ENCODE measurements around the gene DNAAF5.

Gene DNAAF5

DNA sequence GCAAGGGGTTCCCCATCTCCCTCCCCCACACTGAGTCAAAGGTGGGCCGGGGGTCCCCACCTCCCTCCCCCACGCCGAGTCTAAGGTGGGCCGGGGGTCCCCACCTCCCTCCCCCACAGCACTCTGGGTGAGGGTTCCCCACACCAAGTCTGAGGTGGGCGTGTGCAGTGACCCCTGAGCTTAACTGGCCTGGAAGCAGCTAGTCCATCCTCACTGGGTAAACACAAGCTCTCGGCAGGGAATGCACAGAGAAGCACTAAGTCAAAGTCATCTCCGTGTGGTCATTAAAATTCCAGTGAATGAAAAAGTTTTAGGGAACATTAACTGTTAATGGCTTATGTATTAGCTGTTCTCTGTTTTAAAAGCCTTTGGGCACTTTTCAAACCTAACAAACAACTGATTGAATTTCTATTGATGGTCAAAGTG, 44.3 kb downstream of the DNAAF5 start:
- no peak for TF ChIP-seq POLR2A (IDR thresholded peaks at IDR 0.05; ENCODE audit: low read depth, low read length)
- FAIRE-seq (no peak), DNase-seq (ENCODE audit: insufficient read length, low spot score) (no peak)

DNA sequence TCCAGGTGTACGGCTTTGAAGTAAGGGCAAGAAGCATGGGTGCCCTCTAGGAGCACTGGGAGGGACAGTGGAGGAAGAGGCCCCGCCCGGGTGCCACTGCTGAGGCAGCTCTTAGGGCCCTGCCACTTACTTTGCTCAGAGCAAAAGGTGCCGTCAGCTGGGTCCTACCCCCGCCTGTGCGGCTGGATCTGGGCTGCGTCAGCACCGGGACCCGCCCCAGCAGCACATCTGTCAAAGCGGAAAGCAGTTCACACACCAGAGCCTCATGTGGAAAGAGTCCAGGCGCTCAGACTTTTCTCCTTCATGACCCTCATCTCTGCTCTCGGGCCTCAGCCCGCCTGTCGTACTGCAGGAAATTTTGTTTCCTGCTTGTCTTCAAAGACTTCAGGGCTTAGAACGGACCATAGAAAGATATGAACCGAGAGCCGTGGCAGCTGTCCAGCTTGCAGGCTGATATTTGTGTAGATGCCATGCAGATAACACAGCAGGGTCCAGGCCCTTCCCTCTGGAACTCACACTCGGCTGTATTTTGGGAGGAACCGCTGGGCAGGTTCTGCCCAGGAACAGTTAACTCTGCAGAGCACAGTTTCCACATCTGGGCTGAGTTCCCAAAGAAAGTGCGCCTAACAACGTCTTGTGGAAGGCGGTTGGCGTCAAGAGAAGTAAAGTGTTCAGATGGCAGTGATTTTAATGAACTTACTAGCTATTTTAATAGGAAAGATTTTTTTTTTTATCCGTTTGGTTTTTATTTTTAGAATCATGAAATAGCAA, 44.9 kb downstream of the DNAAF5 start:
- TF ChIP-seq POLR2A (IDR thresholded peaks at IDR 0.05; ENCODE audit: low read depth, low read length): no peak
- FAIRE-seq (no peak), DNase-seq (ENCODE audit: insufficient read length, low spot score) (no peak)

DNA sequence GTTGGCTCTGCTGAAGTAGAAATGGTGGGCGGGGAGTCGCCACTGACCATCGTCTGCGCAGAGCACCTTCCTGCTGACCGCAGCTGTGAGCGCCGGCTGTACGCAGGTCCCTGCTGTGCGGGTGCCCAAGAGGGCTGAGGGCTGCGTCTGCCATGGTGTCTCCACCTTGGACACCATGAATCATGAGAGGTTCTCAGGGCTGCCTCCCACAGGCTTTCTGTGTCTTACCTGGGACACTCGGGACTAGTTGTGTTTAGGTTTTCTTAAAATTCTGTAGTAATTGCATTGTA, 45.5 kb downstream of the DNAAF5 start:
- DNase-seq (ENCODE audit: insufficient read length, low spot score): no peak
- FAIRE-seq: no peak
- TF ChIP-seq POLR2A (IDR thresholded peaks at IDR 0.05; ENCODE audit: low read depth, low read length): no peak

DNA sequence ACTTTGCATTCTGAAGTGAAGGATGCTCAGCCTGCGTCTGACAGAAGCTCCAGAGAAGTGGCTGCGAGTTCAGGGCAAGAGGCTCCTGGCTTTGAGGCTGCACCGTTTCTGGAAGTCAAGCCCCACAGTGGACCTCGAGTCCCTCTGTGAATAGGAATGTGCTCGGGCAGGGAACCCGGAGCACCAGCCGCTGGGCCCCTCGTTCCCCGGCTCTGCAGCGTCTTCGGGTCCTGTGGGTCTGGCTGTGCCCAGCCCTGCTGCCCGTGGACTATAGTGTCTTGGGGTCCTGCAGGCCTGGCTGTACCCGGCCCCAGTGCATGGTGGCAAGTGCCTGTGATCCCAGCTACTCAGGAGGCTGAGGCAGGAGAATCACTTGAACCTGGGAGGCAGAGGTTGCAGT, 45.9 kb downstream of the DNAAF5 start:
- no peak for TF ChIP-seq POLR2A (IDR thresholded peaks at IDR 0.05; ENCODE audit: low read depth, low read length)
- no peak for FAIRE-seq
- no peak for DNase-seq (ENCODE audit: insufficient read length, low spot score)

DNA sequence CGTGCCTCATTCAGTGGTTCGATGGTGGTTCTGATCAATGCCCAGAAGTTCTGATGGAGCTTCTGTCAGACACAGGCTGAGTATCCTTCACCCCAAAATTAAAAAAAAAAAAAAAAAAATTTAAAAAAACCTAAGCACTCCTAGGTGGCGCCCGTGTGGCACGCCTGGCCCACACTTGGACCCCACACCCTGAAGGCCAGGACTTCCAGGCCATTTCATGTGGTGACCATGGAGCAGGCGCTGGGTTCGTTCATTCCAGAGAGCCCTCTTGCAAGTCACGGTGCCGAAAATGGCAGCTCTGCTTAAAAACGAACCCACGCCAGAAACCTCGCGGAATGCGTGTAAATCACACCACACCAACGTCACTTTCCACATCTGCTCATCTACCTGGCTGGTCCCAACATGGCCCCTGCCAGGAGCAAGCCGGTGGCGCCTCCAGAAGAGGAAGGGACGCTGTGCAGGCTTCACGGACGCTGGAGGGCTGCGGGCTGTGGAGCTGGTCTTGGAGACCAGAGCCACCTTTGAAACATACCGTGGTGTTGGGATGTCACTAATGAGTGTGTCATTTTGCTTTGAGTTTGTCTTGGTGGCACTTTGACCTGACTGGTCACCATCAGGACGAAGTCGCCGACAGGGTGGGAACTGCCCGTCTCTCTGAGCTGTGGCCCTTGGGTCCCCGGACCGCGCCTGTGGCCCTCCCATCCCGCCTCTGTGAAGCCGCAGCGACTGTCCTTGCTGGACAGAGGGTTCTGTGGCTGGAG, 46.5 kb downstream of the DNAAF5 start:
- DNase-seq (ENCODE audit: insufficient read length, low spot score) (no peak), FAIRE-seq (no peak)
- TF ChIP-seq POLR2A (IDR thresholded peaks at IDR 0.05; ENCODE audit: low read depth, low read length): no peak

DNA sequence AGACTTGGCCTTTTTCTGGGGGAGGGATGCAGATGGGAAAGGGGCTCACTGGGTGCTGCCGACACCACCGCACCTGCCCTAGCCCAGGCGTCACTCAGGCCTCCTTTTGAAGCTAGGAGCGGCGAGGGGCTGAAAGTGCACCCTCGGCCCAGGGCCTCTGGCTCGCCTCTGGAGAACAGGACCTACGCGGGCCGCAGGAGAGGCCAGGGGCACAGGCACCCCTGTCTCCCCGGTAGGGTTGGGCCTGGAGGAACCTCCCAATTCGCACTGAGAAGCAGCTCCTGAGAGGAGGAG, 47.1 kb downstream of the DNAAF5 start:
- TF ChIP-seq POLR2A (IDR thresholded peaks at IDR 0.05; ENCODE audit: low read depth, low read length): no peak
- DNase-seq (ENCODE audit: insufficient read length, low spot score) (no peak), FAIRE-seq (no peak)

DNA sequence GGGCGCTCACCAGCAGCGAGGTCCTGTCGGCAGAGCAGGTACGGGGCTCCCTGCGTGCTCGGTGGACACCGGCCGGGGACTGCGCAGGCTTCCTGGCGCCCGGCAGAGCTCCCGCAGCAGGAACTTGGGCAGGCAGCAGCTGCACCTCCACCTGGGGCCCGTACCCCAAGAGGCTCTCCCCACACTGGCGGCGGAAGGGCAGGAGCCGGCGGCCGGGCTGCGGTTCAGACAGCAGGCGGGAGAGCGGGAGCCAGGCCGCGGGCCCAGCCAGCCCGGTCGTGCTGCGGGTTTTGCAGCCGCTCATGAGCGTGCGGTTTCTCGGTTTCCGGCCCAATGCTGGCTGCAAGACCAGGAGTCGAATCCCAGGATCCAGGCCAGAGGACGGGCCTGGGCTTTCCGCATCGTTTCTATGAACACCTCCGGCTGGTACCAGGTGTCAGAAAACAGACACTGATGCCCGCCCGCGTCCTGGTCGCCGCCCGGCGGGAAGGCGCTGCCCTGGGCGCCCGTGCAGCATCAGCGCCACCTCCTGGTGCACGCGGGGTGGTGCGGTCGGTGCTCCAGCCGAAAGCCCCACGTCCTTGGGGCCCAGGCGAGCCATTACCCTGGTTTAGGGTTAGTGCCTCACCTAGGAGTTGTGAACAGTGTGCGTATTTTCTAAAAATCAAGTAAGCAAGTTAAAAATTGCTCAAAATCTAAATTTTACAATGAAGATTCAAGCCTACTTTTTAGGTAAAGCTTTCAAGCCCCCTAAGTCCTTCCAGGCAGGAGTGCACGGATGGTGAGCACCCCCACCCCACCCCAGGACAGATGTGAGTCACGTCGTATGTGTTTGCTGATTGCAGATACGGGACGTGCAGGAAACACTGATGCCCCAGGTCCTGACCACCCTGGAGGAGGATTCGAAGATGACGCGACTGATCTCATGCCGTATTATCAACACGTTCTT, 47.9 kb downstream of the DNAAF5 start:
- DNase-seq (ENCODE audit: insufficient read length, low spot score) (peak; percentile 79), FAIRE-seq (no peak)

DNA sequence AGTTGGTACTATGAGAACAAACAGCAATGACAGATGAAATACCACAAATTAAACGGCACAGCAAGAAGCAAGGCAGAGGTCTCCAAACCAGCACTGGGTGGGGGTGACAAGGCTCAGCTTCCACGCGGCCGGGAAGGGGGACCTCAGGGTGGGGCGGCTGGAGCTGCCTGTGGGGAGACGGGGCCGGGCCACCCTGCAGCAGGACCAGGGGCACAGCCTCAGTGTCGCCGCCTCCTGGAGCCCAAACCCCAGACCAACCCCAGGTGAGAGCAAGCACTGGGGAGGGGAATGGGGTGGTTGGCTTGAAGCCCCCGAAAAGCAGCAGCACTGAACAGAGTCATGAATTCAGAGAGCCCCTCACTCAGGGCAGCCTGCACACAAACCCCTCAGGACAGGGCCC, 49.9 kb downstream of the DNAAF5 start:
- no peak for FAIRE-seq
- DNase-seq (ENCODE audit: insufficient read length, low spot score): no peak
- TF ChIP-seq POLR2A (IDR thresholded peaks at IDR 0.05; ENCODE audit: low read depth, low read length): no peak

More for the DNA sequence above, 47.9 kb downstream of the DNAAF5 start:
- no peak for TF ChIP-seq POLR2A (IDR thresholded peaks at IDR 0.05; ENCODE audit: low read depth, low read length)

DNA sequence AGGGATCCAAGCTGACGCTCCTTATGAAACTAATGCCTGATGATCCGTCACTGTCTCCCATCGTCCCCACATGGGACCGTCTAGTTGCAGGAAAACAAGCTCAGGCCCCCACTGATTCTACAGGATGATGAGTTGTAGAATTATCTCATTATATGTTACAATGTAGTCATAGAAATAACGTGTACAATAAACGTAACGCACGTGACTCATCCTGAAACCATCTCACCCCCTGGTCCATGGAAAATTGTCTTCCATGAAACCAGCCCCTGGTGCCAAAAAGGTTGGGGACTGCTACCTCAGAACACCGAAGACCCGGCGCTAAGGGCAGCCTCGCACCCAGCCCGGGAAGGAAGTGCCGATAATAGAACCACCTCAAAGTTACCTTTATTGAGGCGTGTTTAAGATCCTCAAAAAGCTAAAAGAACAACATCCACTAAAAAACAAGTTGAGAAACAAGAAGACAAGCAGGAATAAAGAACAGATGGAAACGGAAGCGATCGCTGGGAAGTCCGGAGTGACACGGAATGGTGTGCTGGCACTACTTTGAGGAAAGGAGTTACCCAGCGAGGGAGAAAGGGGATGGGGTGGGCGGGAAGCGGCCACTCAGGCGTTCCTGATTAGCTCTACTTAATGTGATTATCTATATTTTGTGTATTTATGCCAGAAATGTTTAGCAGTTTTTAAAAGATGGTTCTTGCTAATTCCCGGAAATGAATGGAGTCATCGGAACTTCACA, 50.7 kb downstream of the DNAAF5 start:
- FAIRE-seq (no peak), DNase-seq (ENCODE audit: insufficient read length, low spot score) (no peak)
- TF ChIP-seq POLR2A (IDR thresholded peaks at IDR 0.05; ENCODE audit: low read depth, low read length): no peak

DNA sequence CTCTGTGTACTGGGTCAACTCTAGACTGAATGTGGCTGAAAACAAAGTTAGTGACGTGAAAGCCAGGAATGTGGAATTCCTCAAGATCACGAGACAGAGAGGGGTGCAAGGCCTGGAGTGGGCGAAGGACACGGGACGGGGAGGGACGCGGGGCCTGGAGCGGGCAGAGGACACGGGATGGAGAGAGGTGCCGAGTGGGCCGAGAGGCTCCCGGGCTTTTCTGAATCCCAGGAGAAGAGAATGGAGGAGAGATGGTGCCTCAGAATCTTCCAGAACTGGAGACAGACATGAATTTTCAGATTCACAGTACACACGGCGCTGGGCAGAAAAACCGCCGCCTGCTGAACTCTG, 51.2 kb downstream of the DNAAF5 start:
- no peak for TF ChIP-seq POLR2A (IDR thresholded peaks at IDR 0.05; ENCODE audit: low read depth, low read length)
- FAIRE-seq (no peak), DNase-seq (ENCODE audit: insufficient read length, low spot score) (no peak)

DNA sequence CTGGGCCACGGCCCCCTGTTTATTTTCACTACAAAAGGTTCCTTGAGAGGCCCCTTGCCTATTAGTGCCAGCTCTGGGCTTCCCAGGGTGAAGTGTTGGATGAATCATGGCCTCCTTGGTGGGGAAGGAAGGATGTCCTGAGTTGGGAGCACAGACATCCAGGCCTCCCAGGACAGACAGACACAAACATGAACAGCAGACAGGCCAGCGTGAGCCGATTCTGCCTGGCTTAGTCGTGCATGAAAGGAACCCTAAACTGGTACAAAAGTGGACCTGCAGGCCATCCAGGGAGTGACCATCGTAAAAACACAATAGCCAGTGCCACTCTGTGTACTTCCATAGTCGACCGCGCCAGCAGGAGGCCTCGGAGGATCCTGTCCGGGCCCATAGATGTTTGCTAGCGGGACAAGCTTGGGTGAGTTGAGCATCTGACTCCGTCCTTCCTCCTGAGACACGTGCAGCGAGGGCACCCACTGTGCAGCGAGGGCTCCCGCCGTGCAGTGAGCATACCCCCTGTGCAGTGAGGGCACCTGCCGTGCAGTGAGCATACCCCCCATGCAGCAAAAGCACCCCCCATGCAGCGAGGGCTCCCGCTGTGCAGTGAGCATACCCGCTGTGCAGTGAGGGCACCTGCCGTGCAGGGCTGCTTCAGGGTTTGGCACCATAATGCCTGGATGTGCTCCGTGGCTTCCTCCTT, 51.9 kb downstream of the DNAAF5 start:
- DNase-seq (ENCODE audit: insufficient read length, low spot score): no peak
- FAIRE-seq: no peak
- TF ChIP-seq POLR2A (IDR thresholded peaks at IDR 0.05; ENCODE audit: low read depth, low read length): peak; percentile 24; the same call in 1 of the 2 replicates

DNA sequence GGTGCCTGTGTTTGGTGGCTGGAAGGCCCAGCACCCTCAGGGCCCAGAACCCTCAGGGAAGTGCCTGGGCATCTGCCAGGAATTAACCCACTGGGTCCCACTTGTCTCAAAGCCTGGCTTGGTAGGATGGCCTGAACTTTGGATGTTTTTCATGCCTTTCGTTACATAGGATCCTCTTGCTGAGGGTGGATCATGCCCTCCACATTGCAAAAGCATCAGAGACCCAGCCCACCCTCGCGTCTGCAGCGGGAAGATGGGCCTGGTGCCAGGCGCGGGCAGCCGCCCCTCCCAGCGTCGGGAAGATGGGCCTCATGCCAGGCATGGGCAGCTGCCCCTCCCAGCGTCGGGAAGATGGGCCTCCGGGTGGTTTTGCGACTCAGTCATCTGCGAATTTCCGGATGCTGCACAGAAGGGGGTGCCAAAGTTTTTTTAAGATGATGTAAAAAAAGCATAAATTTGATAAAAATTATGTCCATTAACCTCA, 52.5 kb downstream of the DNAAF5 start:
- FAIRE-seq (no peak), DNase-seq (ENCODE audit: insufficient read length, low spot score) (no peak)
- no peak for TF ChIP-seq POLR2A (IDR thresholded peaks at IDR 0.05; ENCODE audit: low read depth, low read length)

DNA sequence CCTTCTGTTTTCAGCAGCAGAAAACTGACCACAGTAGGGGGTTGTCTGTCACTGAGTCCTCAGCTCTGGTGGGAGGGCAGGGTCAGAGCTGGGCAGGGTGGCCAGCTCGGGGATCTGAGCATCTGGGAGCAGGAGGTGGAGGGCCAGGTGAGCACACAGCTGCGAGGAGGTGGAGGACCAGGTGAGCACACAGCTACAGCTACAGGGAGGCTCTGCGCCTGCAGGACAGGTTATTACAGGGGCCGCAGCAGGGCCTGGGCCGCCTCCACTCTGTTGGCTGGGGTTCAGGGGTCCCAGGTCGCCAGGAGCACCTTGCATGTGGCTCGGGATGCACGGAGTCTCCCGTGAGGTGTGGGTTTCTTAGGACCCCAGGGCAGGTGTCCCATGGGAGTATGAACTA, 53.0 kb downstream of the DNAAF5 start:
- DNase-seq (ENCODE audit: insufficient read length, low spot score) (no peak), FAIRE-seq (no peak)
- TF ChIP-seq POLR2A (IDR thresholded peaks at IDR 0.05; ENCODE audit: low read depth, low read length): no peak
